Suprapubic skin (tissue), 4 donors: ENCODE data around the gene LHFPL3. TPM values are rescaled to one million over a fixed set of nuclear protein-coding genes. Genes with fewer than 3 reads are reported as not detected.

Experiments
- DNase-seq, 2 donors: peaks; one replicate each; pipeline ENCODE4 v3.0.0-alpha.2; 2019; ENCODE audit warnings: low spot score in 2 of 2
- H3K27ac ChIP-seq: fragments of 200-600 bp; sonication (generic); one replicate; pipeline ENCODE4 v1.5.1; 2019
- H3K27me3 ChIP-seq: fragments of 200-600 bp; sonication (generic); one replicate; pipeline ENCODE4 v1.5.1; 2019
- H3K36me3 ChIP-seq: fragments of 200-600 bp; sonication (generic); one replicate; pipeline ENCODE4 v1.5.1; 2019
- H3K4me1 ChIP-seq: fragments of 200-600 bp; sonication (generic); one replicate; pipeline ENCODE4 v1.5.1; 2019
- H3K4me3 ChIP-seq: fragments of 200-600 bp; sonication (generic); one replicate; pipeline ENCODE4 v1.5.1; 2019; ENCODE audit warnings: mild to moderate bottlenecking
- H3K9me3 ChIP-seq: fragments of 200-600 bp; sonication (generic); one replicate; pipeline ENCODE4 v1.5.1; 2019
- EP300 ChIP-seq: sonication (generic); formaldehyde crosslinking; IDR thresholded peaks from one replicate; pipeline ENCODE4 v1.6.1; 2017; ENCODE audit warnings: antibody characterized with exemption
- POLR2A ChIP-seq, 2 donors: fragments of 450-650 bp; IDR thresholded peaks; one replicate each; pipeline ENCODE4 v1.6.1; 2017; ENCODE audit warnings: antibody characterized with exemption in 2 of 2, mild to moderate bottlenecking in 2 of 2, moderate library complexity in 2 of 2
- POLR2AphosphoS5 ChIP-seq, 3 donors: sonication (generic); formaldehyde crosslinking; IDR thresholded peaks; one replicate each; pipeline ENCODE4 v1.6.1; 2017; ENCODE audit warnings: antibody characterized with exemption in 3 of 3
- WGBS: methylation state at CpG from one replicate; pipeline ENCODE4 v1.1.5; 2018; 5-methylcytosine and 5-hydroxymethylcytosine counted together
- total RNA-seq, 4 donors: library from RNA; depleted of rRNA; stranded (reverse); fragments of >200 nt; gene quantifications; one replicate each; pipeline ENCODE4 v1.1.0, GENCODE V29; 2016
- TF ChIP-seq, protein P1 (sequence below), 2 donors: fragments of 200-600 bp in 1 of 2; fragments of 450-650 bp in 1 of 2; sonication (generic) in 1 of 2; IDR thresholded peaks; one replicate each; pipeline ENCODE4 v1.5.1; 2016 to 2019; ENCODE audit warnings: antibody characterized with exemption in 2 of 2, mild to moderate bottlenecking in 1 of 2, moderate library complexity in 1 of 2

LHFPL3 gene
- total RNA-seq, 4 donors from 2014 or later, result not detected

DNA sequence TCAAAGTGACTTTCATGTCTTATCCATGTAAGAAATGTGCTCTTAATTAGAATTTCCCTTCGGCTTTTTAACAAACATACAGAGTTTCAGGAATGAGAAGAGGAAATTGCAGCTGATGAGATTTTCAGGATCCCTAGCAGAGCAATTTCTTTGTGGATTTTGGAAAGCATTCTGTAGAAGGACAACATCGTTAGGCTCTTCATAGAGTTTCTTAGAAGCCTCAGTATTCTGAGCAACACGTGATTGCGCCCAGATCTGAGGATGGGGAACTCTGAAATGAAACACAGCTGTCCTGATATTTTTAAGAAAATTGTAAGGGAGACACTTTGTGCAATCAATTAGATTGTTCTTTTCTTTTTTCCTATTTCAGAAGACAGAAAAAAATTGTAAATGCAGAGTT lies 85.8 kb downstream of the LHFPL3 start:
- no peak for DNase-seq
- H3K9me3 ChIP-seq, result no peaks in the 10 kb centered on the region
- 51% methylated on average over 4 of the region's 4 CpGs for WGBS
- no peaks in the 10 kb centered on the region for H3K27me3 ChIP-seq
- no peaks in the 10 kb centered on the region for H3K4me1 ChIP-seq
- H3K4me3 ChIP-seq, result no peak overlapping the region
- H3K36me3 ChIP-seq, result no peaks in the 10 kb centered on the region
- TF ChIP-seq POLR2A (IDR thresholded peaks at IDR 0.05), result no peak
- TF ChIP-seq POLR2AphosphoS5 (IDR thresholded peaks at IDR 0.05), result no peak
- TF ChIP-seq, protein P1, sequence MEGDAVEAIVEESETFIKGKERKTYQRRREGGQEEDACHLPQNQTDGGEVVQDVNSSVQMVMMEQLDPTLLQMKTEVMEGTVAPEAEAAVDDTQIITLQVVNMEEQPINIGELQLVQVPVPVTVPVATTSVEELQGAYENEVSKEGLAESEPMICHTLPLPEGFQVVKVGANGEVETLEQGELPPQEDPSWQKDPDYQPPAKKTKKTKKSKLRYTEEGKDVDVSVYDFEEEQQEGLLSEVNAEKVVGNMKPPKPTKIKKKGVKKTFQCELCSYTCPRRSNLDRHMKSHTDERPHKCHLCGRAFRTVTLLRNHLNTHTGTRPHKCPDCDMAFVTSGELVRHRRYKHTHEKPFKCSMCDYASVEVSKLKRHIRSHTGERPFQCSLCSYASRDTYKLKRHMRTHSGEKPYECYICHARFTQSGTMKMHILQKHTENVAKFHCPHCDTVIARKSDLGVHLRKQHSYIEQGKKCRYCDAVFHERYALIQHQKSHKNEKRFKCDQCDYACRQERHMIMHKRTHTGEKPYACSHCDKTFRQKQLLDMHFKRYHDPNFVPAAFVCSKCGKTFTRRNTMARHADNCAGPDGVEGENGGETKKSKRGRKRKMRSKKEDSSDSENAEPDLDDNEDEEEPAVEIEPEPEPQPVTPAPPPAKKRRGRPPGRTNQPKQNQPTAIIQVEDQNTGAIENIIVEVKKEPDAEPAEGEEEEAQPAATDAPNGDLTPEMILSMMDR (IDR thresholded peaks at IDR 0.05), result no peak
- TF ChIP-seq EP300, result no peak
- no peak overlapping the region for H3K27ac ChIP-seq

DNA sequence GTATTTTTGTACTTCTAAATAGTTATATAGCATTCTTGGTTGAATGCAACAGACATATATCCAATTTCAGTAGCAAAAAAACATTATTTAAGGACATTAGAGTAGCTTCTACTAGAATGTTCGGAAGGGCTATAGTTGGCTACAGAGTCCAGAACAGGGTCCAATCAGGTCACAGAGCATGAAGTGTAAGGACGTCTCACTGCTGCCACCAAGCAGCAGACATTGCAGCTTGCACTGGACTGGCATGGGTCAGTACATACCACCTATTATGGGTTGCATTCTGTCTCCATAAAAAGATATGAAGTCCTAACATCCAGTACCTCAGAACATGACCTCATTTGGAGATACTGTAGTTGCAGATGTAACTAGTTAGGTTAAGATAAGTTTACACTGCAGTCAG lies 87.3 kb downstream of the LHFPL3 start:
- Histone ChIP-seq H3K27me3 (no peaks in the 10 kb centered on the region), H3K27ac (no peak overlapping the region), H3K36me3 (no peaks in the 10 kb centered on the region), H3K4me3 (no peak overlapping the region), H3K9me3 (no peaks in the 10 kb centered on the region), H3K4me1 (no peaks in the 10 kb centered on the region)
- no peak for DNase-seq
- 52% methylated on average over 2 of the region's 2 CpGs for WGBS
- no peak for TF ChIP-seq POLR2AphosphoS5 (IDR thresholded peaks at IDR 0.05)
- TF ChIP-seq EP300, result no peak
- TF ChIP-seq, protein P1 (IDR thresholded peaks at IDR 0.05), result no peak
- no peak for TF ChIP-seq POLR2A (IDR thresholded peaks at IDR 0.05)

DNA sequence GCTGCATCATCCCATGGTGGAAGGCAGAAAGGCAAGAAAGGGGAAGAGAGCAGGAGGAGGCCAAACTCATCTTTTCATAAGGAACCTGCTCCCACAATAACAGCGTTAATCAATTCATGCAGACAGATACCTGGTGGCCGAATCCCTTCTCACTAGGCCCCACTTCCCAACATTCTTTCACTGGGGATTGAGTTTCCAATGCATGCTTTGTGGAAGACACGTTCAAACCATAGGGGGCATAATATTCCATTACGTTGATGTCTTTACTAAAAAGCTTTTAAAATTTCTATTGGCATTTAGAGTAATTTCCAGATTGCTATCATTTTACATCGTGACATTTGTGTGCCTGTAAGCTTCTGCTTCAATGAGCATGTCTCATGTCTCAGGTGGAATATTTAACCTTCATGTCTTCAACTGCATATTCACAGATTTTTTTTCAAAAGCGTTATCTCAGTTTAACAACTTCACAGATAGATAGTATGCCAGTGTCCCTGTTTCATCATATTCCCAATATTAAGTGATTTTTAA lies 88.5 kb downstream of the LHFPL3 start:
- no peaks in the 10 kb centered on the region for H3K9me3 ChIP-seq
- H3K4me3 ChIP-seq, result no peak overlapping the region
- 85% methylated on average over 6 of the region's 6 CpGs for WGBS
- H3K4me1 ChIP-seq, result no peaks in the 10 kb centered on the region
- H3K27me3 ChIP-seq, result no peaks in the 10 kb centered on the region
- DNase-seq, result no peak
- no peak overlapping the region for H3K27ac ChIP-seq
- no peak for TF ChIP-seq POLR2AphosphoS5 (IDR thresholded peaks at IDR 0.05)
- no peak for TF ChIP-seq EP300
- TF ChIP-seq, protein P1 (IDR thresholded peaks at IDR 0.05), result no peak
- no peak for TF ChIP-seq POLR2A (IDR thresholded peaks at IDR 0.05)
- no peaks in the 10 kb centered on the region for H3K36me3 ChIP-seq

DNA sequence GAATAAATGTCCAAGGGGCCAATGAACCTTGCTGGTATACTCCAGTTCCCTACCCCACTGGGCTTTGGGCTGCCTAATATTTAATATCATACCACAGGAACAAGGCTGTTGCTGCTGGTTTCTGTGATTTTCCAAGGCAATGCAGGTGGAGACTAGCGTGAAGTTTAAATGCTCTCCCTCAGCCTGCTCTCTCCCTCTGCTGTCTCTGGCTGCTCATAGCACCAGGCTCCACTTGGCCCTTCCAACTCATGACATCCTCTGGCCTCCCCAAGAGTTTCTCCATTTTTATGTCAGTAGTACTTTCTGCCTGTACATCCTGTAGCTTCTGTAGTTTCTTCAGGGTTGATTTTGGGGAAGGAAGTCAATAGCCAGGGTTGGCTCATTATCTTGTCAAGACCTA lies 103.5 kb downstream of the LHFPL3 start:
- no peaks in the 10 kb centered on the region for H3K9me3 ChIP-seq
- H3K27ac ChIP-seq, result no peak overlapping the region
- H3K4me3 ChIP-seq, result no peak overlapping the region
- 89% methylated on average over 1 of the region's 1 CpG for WGBS
- no peak for TF ChIP-seq POLR2A (IDR thresholded peaks at IDR 0.05)
- no peak for TF ChIP-seq EP300
- no peak for TF ChIP-seq POLR2AphosphoS5 (IDR thresholded peaks at IDR 0.05)
- TF ChIP-seq, protein P1 (IDR thresholded peaks at IDR 0.05), result no peak
- no peaks in the 10 kb centered on the region for H3K4me1 ChIP-seq
- H3K27me3 ChIP-seq, result no peaks in the 10 kb centered on the region
- DNase-seq, result no peak
- no peaks in the 10 kb centered on the region for H3K36me3 ChIP-seq

DNA sequence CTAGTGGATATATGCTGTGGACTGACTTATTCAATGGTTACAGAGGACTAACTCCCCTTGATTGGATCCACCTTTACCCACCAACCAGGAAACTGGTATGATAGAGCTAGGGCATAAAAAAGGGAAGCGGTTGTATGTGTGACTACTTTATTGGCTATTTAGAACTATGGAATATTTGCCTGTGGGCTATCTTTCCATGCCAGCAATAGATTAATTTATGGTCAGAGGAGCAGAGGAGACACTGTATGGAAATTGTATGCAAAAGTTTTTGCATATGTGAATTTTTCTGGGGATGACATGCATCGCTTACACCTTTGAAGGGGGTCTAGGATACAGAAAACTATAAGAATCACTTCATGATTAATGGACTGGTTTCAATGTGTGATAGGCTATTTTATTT lies 105.7 kb downstream of the LHFPL3 start:
- no peak for DNase-seq
- Histone ChIP-seq H3K27me3 (no peaks in the 10 kb centered on the region), H3K36me3 (no peaks in the 10 kb centered on the region), H3K4me1 (no peaks in the 10 kb centered on the region), H3K9me3 (peaks cover 3% of the 10 kb centered on the region), H3K4me3 (no peak overlapping the region), H3K27ac (no peak overlapping the region)
- TF ChIP-seq EP300, result no peak
- TF ChIP-seq, protein P1 (IDR thresholded peaks at IDR 0.05), result no peak
- TF ChIP-seq POLR2A (IDR thresholded peaks at IDR 0.05), result no peak
- no peak for TF ChIP-seq POLR2AphosphoS5 (IDR thresholded peaks at IDR 0.05)
- 95% methylated on average over 2 of the region's 2 CpGs for WGBS
